ENCODE data around the gene NACAD. TPM values are rescaled to one million over a fixed set of nuclear protein-coding genes. Genes with fewer than 3 reads are reported as not detected.

NACAD gene
- total and polyA plus RNA-seq, 8 donors = 0.29 to 24.1 (median 1.1) TPM

DNA sequence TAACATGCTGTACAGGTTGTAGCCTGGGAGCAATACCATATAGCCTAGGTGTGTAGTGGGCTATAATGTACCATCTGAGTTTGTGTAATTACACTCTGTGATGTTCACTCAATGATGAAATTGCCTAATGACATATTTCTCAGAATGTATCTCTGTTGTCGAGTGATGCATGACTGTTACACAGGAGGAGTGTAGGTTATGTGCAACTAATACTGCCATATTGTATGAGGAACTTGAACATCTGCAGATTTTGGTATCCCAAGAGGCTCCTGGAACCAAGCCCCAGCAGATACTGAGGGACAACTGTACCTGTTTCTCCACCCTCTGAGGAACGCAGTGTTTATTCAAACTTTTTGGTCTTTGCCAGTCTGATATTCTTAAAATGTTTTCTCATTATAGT lies 38.6 kb downstream of the NACAD start:
- peaks cover 8 to 76% (median 60%) of the 10 kb centered on the region in 4 donors for H3K36me3 ChIP-seq
- no peak overlapping the region for H3K27ac ChIP-seq
- no peak overlapping the region for H3K4me3 ChIP-seq
- DNase-seq = no peak
- H3K4me1 ChIP-seq = no peaks in the 10 kb centered on the region
- H3K27me3 ChIP-seq = no peaks in the 10 kb centered on the region
- intact Hi-C loops (cut with DNase I; ENCODE audit: low total_unique reads) = no loop called here
- H3K9me3 ChIP-seq = no peaks in the 10 kb centered on the region
- TF ChIP-seq POLR2AphosphoS5 (IDR thresholded peaks at IDR 0.05) = no peak
- WGBS, 5 donors = 62 to 97% (median 89%) methylated on average over 2 of the region's 2 CpGs

DNA sequence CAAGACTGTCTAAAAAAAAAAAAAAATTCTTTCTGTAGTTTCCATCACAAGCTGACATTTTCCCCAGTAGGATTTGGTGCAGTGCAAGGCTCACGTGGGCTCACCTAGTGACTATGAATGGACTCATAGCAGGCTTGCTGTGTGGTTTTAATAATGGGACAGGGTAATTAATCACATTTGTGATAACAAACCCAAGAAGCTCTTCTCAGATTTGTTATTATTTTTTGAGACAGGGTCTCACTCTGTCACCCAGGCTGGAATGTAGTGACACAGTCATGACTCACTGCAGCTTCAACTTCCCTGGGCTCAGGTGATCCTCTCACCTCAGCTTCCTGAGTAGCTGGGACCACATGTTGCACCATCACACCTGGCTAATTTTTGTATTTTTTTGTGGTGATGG lies 40.0 kb downstream of the NACAD start:
- Histone ChIP-seq H3K4me3 (no peak overlapping the region), H3K36me3 (peaks cover 7 to 79% (median 63%) of the 10 kb centered on the region in 4 donors), H3K27me3 (no peaks in the 10 kb centered on the region), H3K4me1 (no peaks in the 10 kb centered on the region), H3K27ac (no peak overlapping the region), H3K9me3 (no peaks in the 10 kb centered on the region)
- DNase-seq = no peak
- intact Hi-C loops (cut with DNase I; ENCODE audit: low total_unique reads) = no loop called here
- no peak for TF ChIP-seq POLR2AphosphoS5 (IDR thresholded peaks at IDR 0.05)
- TF ChIP-seq, protein P1, sequence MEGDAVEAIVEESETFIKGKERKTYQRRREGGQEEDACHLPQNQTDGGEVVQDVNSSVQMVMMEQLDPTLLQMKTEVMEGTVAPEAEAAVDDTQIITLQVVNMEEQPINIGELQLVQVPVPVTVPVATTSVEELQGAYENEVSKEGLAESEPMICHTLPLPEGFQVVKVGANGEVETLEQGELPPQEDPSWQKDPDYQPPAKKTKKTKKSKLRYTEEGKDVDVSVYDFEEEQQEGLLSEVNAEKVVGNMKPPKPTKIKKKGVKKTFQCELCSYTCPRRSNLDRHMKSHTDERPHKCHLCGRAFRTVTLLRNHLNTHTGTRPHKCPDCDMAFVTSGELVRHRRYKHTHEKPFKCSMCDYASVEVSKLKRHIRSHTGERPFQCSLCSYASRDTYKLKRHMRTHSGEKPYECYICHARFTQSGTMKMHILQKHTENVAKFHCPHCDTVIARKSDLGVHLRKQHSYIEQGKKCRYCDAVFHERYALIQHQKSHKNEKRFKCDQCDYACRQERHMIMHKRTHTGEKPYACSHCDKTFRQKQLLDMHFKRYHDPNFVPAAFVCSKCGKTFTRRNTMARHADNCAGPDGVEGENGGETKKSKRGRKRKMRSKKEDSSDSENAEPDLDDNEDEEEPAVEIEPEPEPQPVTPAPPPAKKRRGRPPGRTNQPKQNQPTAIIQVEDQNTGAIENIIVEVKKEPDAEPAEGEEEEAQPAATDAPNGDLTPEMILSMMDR (IDR thresholded peaks at IDR 0.05) = no peak
- 83 to 100% (median 95%) methylated on average over 1 of the region's 1 CpG for WGBS, 5 donors

DNA sequence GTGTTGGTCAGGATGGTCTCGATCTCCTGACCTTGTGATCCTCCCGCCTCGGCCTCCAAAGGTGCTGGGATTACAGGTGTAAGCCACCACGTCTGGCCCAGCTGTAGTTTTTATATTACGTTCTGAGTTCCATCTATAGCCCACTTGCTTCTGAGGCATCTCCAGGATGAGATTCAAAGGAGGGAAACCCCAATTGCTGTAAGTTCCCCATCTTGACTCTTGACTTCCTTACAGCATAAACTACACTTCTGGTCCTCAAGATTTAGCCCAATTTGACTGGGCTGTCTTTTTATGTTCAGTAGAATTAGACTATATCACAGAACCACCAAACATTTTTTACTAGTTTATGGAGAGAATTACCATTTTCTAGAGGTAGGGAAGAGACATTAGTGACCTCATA lies 44.4 kb downstream of the NACAD start:
- no peak for DNase-seq
- TF ChIP-seq EP300 (IDR thresholded peaks at IDR 0.05) = no peak
- no peak for TF ChIP-seq POLR2AphosphoS5 (IDR thresholded peaks at IDR 0.05)
- TF ChIP-seq, protein P1 (IDR thresholded peaks at IDR 0.05) = no peak
- TF ChIP-seq POLR2A (IDR thresholded peaks at IDR 0.05) = no peak
- Histone ChIP-seq H3K4me1 (no peaks in the 10 kb centered on the region), H3K4me3 (no peak overlapping the region), H3K36me3 (peaks cover 11 to 81% (median 72%) of the 10 kb centered on the region in 4 donors), H3K27me3 (no peaks in the 10 kb centered on the region), H3K9me3 (no peaks in the 10 kb centered on the region), H3K27ac (no peak overlapping the region)
- intact Hi-C loops (cut with DNase I; ENCODE audit: low total_unique reads) = no loop called here
- 77 to 99% (median 83%) methylated on average over 5 of the region's 5 CpGs for WGBS, 5 donors

DNA sequence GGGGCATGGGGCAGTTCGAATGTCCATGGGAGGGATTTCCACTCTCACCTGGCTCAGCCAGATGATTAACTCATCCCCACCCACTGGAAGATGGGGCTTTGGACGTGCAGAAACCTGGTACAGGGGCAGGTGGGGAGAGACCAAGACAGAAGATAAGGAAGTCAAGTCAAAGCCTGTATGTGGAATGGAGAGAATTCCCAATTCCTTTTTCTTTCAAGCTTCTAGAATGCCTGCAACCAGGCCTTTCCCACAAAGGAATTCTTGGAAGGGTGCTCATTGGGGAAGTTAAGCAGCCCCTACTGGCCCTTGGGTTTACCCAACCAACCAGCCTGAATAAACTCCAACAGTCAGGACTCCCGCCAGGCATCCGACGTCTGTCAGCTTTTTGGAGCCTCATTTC lies 49.7 kb downstream of the NACAD start:
- 87 to 93% (median 91%) methylated on average over 5 of the region's 5 CpGs for WGBS, 5 donors
- H3K4me3 ChIP-seq = no peak overlapping the region
- peaks cover 11 to 57% (median 51%) of the 10 kb centered on the region in 4 donors for H3K36me3 ChIP-seq
- intact Hi-C loops (cut with DNase I; ENCODE audit: low total_unique reads) = no loop called here
- no peaks in the 10 kb centered on the region for H3K9me3 ChIP-seq
- no peak for DNase-seq
- no peak for TF ChIP-seq POLR2A (IDR thresholded peaks at IDR 0.05)
- H3K4me1 ChIP-seq = peaks cover 4 to 26% (median 6%) of the 10 kb centered on the region in 4 donors
- H3K27ac ChIP-seq = no peak overlapping the region
- H3K27me3 ChIP-seq = no peaks in the 10 kb centered on the region

DNA sequence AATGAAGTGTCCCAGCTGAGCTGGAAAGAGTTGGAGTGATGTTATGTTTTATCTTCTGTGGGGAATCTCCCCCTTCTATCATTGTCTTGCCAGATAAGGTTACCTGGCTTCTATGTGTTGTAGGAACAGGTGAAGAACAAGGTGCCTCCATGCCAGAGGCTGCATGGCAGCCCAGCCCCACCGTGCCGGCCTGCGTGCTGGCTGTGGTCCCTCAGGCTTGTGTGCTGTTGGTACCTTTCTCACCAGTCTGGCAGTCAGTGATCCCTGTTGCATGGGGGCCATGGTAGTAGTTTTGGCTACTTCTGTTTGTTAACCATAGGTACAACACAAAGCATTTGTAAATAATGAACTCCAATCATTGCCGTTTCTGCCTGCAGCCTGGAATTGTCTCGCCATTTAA lies 50.9 kb downstream of the NACAD start:
- no peak overlapping the region for H3K27ac ChIP-seq
- WGBS, 5 donors = 92 to 94% (median 94%) methylated on average over 5 of the region's 5 CpGs
- H3K4me1 ChIP-seq = peaks cover 4 to 38% (median 11%) of the 10 kb centered on the region in 4 donors
- peaks cover 11 to 50% (median 43%) of the 10 kb centered on the region in 4 donors for H3K36me3 ChIP-seq
- TF ChIP-seq EP300 (IDR thresholded peaks at IDR 0.05) (no peak), POLR2AphosphoS5 (IDR thresholded peaks at IDR 0.05) (no peak), POLR2A (IDR thresholded peaks at IDR 0.05) (no peak)
- TF ChIP-seq, protein P1 (IDR thresholded peaks at IDR 0.05) = no peak
- DNase-seq = no peak
- H3K27me3 ChIP-seq = no peaks in the 10 kb centered on the region
- no peaks in the 10 kb centered on the region for H3K9me3 ChIP-seq
- H3K4me3 ChIP-seq = no peak overlapping the region
- intact Hi-C loops (cut with DNase I; ENCODE audit: low total_unique reads) = no loop called here

Measured in stomach (tissue), 9 donors.